H9 (cell line): ENCODE measurements around the gene LARP4B. TPM values are rescaled to one million over a fixed set of nuclear protein-coding genes. Genes with fewer than 3 reads are reported as not detected.

Experiments
- DNase-seq: peaks from one replicate; pipeline ENCODE4 v3.0.0-alpha.2; 2017
- H2AFZ ChIP-seq: one replicate; pipeline ENCODE4 v1.6.1; 2013; ENCODE audit warnings: mild to moderate bottlenecking, low read length, control low read depth, moderate library complexity
- H2AK5ac ChIP-seq: 2 replicates; pipeline ENCODE4 v1.6.1; 2013; ENCODE audit warnings: low read length, control low read depth, mixed read lengths; ENCODE audit not compliant: insufficient read length
- H2BK120ac ChIP-seq: one replicate; pipeline ENCODE4 v1.6.1; 2013; ENCODE audit warnings: low read depth, mild to moderate bottlenecking, low read length, control low read depth, inconsistent platforms; ENCODE audit not compliant: poor library complexity, severe bottlenecking
- H2BK12ac ChIP-seq: 2 replicates; pipeline ENCODE4 v1.6.1; 2013; ENCODE audit warnings: low read length, control low read depth, mixed read lengths, low read depth; ENCODE audit not compliant: insufficient read length
- H2BK15ac ChIP-seq: 2 replicates; pipeline ENCODE4 v1.6.1; 2013; ENCODE audit warnings: low read depth, low read length, control low read depth
- H2BK20ac ChIP-seq: one replicate; pipeline ENCODE4 v1.6.1; 2013; ENCODE audit warnings: low read depth, mild to moderate bottlenecking, low read length, control low read depth, inconsistent platforms; ENCODE audit not compliant: poor library complexity, severe bottlenecking
- H2BK5ac ChIP-seq: 2 replicates; pipeline ENCODE4 v1.6.1; 2013; ENCODE audit warnings: low read length, control low read depth, mixed read lengths; ENCODE audit not compliant: insufficient read length
- H3K14ac ChIP-seq: 2 replicates; pipeline ENCODE4 v1.6.1; 2013; ENCODE audit warnings: low read length, control low read depth; ENCODE audit not compliant: insufficient read depth
- H3K18ac ChIP-seq: 2 replicates; pipeline ENCODE4 v1.6.1; 2013; ENCODE audit warnings: low read depth, mild to moderate bottlenecking, mixed read lengths, low read length, control low read depth; ENCODE audit not compliant: insufficient read length
- H3K23ac ChIP-seq: 2 replicates; pipeline ENCODE4 v1.6.1; 2013; ENCODE audit warnings: low read length, control low read depth, mixed read lengths, low read depth; ENCODE audit not compliant: insufficient read length
- H3K23me2 ChIP-seq: 2 replicates; pipeline ENCODE4 v1.6.1; 2013; ENCODE audit warnings: low read depth, mild to moderate bottlenecking, mixed read lengths, low read length, control low read depth; ENCODE audit not compliant: insufficient read length, poor library complexity, severe bottlenecking
- H3K27ac ChIP-seq: 2 replicates; pipeline ENCODE4 v1.5.1; 2013; ENCODE audit warnings: low read length, control low read depth, mixed read lengths, low read depth; ENCODE audit not compliant: insufficient read length
- H3K27me3 ChIP-seq: 2 replicates; pipeline ENCODE4 v1.6.1; 2013; ENCODE audit warnings: low read length, control low read depth, inconsistent platforms; ENCODE audit not compliant: insufficient read depth
- H3K4ac ChIP-seq: 2 replicates; pipeline ENCODE4 v1.6.1; 2013; ENCODE audit warnings: low read depth, mild to moderate bottlenecking, control low read depth, inconsistent platforms, low read length, moderate library complexity
- H3K4me1 ChIP-seq: 2 replicates; pipeline ENCODE4 v1.6.1; 2013; ENCODE audit warnings: low read length, control low read depth, inconsistent platforms; ENCODE audit not compliant: insufficient read depth
- H3K4me2 ChIP-seq: 2 replicates; pipeline ENCODE4 v1.6.1; 2013; ENCODE audit warnings: low read length, control low read depth, mixed read lengths; ENCODE audit not compliant: insufficient read length, insufficient read depth
- H3K56ac ChIP-seq: 2 replicates; pipeline ENCODE4 v1.6.1; 2013; ENCODE audit warnings: low read depth, mild to moderate bottlenecking, mixed read lengths, low read length, control low read depth; ENCODE audit not compliant: insufficient read length
- H3K79me1 ChIP-seq: 2 replicates; pipeline ENCODE4 v1.6.1; 2013; ENCODE audit warnings: low read depth, mild to moderate bottlenecking, moderate library complexity, low read length, control low read depth, inconsistent platforms; ENCODE audit not compliant: insufficient read depth, poor library complexity, severe bottlenecking
- H3K79me2 ChIP-seq: 2 replicates; pipeline ENCODE4 v1.6.1; 2013; ENCODE audit warnings: low read length, control low read depth, inconsistent platforms; ENCODE audit not compliant: insufficient read depth
- H3K9ac ChIP-seq: 2 replicates; pipeline ENCODE4 v1.6.1; 2013; ENCODE audit warnings: low read length, control low read depth, mixed read lengths; ENCODE audit not compliant: insufficient read length; ENCODE audit errors: extremely low read depth
- H3K9me3 ChIP-seq: one replicate; pipeline ENCODE4 v1.6.1; 2013; ENCODE audit warnings: low read depth, low read length, inconsistent platforms; ENCODE audit not compliant: control insufficient read depth
- H3T11ph ChIP-seq: one replicate; pipeline ENCODE4 v1.6.1; 2013; ENCODE audit warnings: mild to moderate bottlenecking, low read length, control low read depth, inconsistent platforms
- H4K20me1 ChIP-seq: one replicate; pipeline ENCODE4 v1.6.1; 2013; ENCODE audit not compliant: control insufficient read depth, insufficient read length, insufficient read depth
- H4K5ac ChIP-seq: 2 replicates; pipeline ENCODE4 v1.6.1; 2013; ENCODE audit warnings: low read depth, mild to moderate bottlenecking, mixed read lengths, low read length, control low read depth; ENCODE audit not compliant: insufficient read length
- H4K8ac ChIP-seq: replicated peaks from 2 replicates; pipeline ENCODE4 v1.6.1; 2013; ENCODE audit warnings: low read length, control low read depth, mixed read lengths, low read depth; ENCODE audit not compliant: insufficient read length
- H4K91ac ChIP-seq: 2 replicates; pipeline ENCODE4 v1.6.1; 2013; ENCODE audit warnings: low read depth, mild to moderate bottlenecking, moderate library complexity, mixed read lengths, low read length, control low read depth; ENCODE audit not compliant: insufficient read length
- H3K27ac Mint-ChIP-seq, 3 experiments: 2 replicates in 2 of 3; 3 replicates in 1 of 3; pipeline ENCODE4 v1.8.0; 2020 to 2021; ENCODE audit warnings: mixed read lengths in 3 of 3, mild to moderate bottlenecking in 1 of 3, moderate library complexity in 1 of 3
- H3K27me3 Mint-ChIP-seq: 2 replicates; pipeline ENCODE4 v1.8.0; 2021; ENCODE audit warnings: low read depth, mild to moderate bottlenecking, moderate library complexity, mixed read lengths
- H3K36me3 Mint-ChIP-seq, 3 experiments: 2 replicates in 2 of 3; 3 replicates in 1 of 3; pipeline ENCODE4 v1.8.0; 2020 to 2021; ENCODE audit warnings: low read depth in 3 of 3, mixed read lengths in 3 of 3; ENCODE audit not compliant: insufficient read depth in 1 of 3
- H3K4me1 Mint-ChIP-seq, 2 experiments: 2 replicates each; pipeline ENCODE4 v1.8.0; 2020; ENCODE audit warnings: mixed read lengths in 2 of 2
- H3K4me3 Mint-ChIP-seq, 2 experiments: 2 replicates in 1 of 2; 3 replicates in 1 of 2; pipeline ENCODE4 v1.8.0; 2020 to 2021; ENCODE audit warnings: mild to moderate bottlenecking in 2 of 2, mixed read lengths in 2 of 2, moderate library complexity in 1 of 2
- H3K9me3 Mint-ChIP-seq, 2 experiments: 2 replicates in 1 of 2; 3 replicates in 1 of 2; pipeline ENCODE4 v1.8.0; 2020; ENCODE audit warnings: mild to moderate bottlenecking in 2 of 2, mixed read lengths in 2 of 2, moderate library complexity in 1 of 2
- WGBS: extraction: QIAGEN DNeasy Blood & Tissue Kit; methylation state at CpG from one replicate; pipeline ENCODE4 v1.1.7; 2013; ENCODE audit warnings: missing lambda C conversion rate, low lambda C conversion rate, mixed read lengths; ENCODE audit not compliant: insufficient read length; ENCODE audit errors: extremely low coverage; 5-methylcytosine and 5-hydroxymethylcytosine counted together
- total RNA-seq: library from RNA; stranded (reverse); gene quantifications from 2 replicates; pipeline ENCODE4 v1.2.1, GENCODE V29; 2021
- TF ChIP-seq, protein P1 (sequence below): fragments of 200-600 bp; sonication (generic); conservative IDR thresholded peaks from 3 replicates; pipeline ENCODE4 v1.8.0; 2021; ENCODE audit warnings: antibody characterized with exemption, mild to moderate bottlenecking

Gene LARP4B
- total RNA-seq, 1 experiment from 2014 or later = 88.9 TPM

DNA sequence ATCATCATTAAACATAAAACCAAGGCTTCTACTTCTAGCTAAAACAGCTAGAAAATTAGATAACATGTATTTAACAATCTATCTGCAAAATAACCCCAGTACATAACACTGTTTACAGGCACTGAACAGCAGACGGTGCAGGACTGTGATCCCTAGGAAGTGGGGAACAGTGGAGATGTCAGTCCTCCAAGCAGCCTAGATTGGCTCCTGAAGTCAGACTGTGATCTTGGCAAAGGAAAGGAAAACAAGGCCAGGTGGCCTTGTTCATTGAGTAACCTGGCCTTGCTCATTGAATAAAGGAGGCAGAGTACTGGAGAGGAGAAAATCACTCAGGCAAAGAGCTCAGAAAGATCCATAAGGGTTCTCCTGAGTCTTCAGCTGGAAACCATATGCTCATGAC is 164.3 kb downstream of the LARP4B start:
- Histone ChIP-seq H2AFZ (no peak overlapping the region), H2AK5ac (no peak overlapping the region), H3K23me2 (no peaks in the 10 kb centered on the region), H3K9me3 (peaks cover 4% of the 10 kb centered on the region), H3K4ac (no peak overlapping the region), H3K18ac (no peak overlapping the region), H3K9ac (no peak overlapping the region), H2BK15ac (no peak overlapping the region), H3K79me1 (no peaks in the 10 kb centered on the region), H3K56ac (no peak overlapping the region), H4K8ac (no peak overlapping the region), H3K14ac (no peak overlapping the region), H4K20me1 (no peaks in the 10 kb centered on the region), H2BK20ac (no peak overlapping the region), H2BK120ac (no peak overlapping the region), H2BK5ac (no peak overlapping the region), H3K27me3 (no peaks in the 10 kb centered on the region), H3K23ac (no peak overlapping the region), H3K4me1 (no peaks in the 10 kb centered on the region), H4K91ac (no peak overlapping the region), H3K4me2 (no peak overlapping the region), H2BK12ac (no peak overlapping the region), H3K27ac (no peak overlapping the region), H3T11ph (no peak overlapping the region), H3K79me2 (no peaks in the 10 kb centered on the region), H4K5ac (no peak overlapping the region)
- Mint-ChIP-seq H3K27me3 (peaks cover 12% of the 10 kb centered on the region), H3K9me3 (peaks cover 23 to 31% of the 10 kb centered on the region in 2 experiments), H3K27ac (no peak overlapping the region), H3K4me3 (no peak overlapping the region), H3K4me1 (no peaks in the 10 kb centered on the region), H3K36me3 (peaks cover 0 to 11% (median 3%) of the 10 kb centered on the region in 3 experiments; a peak in 4 of 7 replicates)
- no CpG with 5 or more reads among the region's 1 CpG for WGBS
- DNase-seq = no peak
- TF ChIP-seq, protein P1, sequence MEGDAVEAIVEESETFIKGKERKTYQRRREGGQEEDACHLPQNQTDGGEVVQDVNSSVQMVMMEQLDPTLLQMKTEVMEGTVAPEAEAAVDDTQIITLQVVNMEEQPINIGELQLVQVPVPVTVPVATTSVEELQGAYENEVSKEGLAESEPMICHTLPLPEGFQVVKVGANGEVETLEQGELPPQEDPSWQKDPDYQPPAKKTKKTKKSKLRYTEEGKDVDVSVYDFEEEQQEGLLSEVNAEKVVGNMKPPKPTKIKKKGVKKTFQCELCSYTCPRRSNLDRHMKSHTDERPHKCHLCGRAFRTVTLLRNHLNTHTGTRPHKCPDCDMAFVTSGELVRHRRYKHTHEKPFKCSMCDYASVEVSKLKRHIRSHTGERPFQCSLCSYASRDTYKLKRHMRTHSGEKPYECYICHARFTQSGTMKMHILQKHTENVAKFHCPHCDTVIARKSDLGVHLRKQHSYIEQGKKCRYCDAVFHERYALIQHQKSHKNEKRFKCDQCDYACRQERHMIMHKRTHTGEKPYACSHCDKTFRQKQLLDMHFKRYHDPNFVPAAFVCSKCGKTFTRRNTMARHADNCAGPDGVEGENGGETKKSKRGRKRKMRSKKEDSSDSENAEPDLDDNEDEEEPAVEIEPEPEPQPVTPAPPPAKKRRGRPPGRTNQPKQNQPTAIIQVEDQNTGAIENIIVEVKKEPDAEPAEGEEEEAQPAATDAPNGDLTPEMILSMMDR = no peak
